Measurements from ENCODE around the gene RELN. TPM values are rescaled to one million over a fixed set of nuclear protein-coding genes. Genes with fewer than 3 reads are reported as not detected.

The RELN gene
- total RNA-seq, 1 donor from 2014 or later, result 7.1 TPM

DNA sequence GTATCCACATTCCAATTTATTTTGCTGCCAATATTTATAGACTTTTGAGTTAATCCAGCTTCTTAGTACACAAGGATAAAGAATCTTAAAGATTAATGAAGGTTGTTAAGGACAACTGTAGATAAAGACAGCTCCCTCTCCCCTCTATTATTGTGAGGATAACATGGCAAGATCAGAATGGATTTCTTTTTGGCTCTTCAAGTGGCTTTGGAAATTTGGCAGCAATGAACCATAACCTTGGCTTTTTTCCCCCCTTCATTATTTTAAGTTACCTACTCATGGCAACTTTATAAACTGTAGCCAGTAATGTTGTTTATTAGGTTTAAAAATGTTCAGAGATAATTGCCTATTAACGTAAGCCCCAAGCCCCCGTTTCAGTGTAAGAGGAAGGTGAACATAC lies 412.4 kb downstream of the RELN start:
- no peak for DNase-seq (ENCODE audit: low read depth)
- no peaks in the 10 kb centered on the region for H3K36me3 ChIP-seq (ENCODE audit: control insufficient read depth, insufficient read depth, low read length)
- no peaks in the 10 kb centered on the region for H3K27me3 ChIP-seq (ENCODE audit: control insufficient read depth, insufficient read depth, low read length)
- TF ChIP-seq, protein P1, sequence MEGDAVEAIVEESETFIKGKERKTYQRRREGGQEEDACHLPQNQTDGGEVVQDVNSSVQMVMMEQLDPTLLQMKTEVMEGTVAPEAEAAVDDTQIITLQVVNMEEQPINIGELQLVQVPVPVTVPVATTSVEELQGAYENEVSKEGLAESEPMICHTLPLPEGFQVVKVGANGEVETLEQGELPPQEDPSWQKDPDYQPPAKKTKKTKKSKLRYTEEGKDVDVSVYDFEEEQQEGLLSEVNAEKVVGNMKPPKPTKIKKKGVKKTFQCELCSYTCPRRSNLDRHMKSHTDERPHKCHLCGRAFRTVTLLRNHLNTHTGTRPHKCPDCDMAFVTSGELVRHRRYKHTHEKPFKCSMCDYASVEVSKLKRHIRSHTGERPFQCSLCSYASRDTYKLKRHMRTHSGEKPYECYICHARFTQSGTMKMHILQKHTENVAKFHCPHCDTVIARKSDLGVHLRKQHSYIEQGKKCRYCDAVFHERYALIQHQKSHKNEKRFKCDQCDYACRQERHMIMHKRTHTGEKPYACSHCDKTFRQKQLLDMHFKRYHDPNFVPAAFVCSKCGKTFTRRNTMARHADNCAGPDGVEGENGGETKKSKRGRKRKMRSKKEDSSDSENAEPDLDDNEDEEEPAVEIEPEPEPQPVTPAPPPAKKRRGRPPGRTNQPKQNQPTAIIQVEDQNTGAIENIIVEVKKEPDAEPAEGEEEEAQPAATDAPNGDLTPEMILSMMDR (IDR thresholded peaks at IDR 0.05; ENCODE audit: insufficient read depth, low read length, poor library complexity, severe bottlenecking), result no peak
- no peak overlapping the region for H3K4me3 ChIP-seq (ENCODE audit: low read depth, low read length)

DNA sequence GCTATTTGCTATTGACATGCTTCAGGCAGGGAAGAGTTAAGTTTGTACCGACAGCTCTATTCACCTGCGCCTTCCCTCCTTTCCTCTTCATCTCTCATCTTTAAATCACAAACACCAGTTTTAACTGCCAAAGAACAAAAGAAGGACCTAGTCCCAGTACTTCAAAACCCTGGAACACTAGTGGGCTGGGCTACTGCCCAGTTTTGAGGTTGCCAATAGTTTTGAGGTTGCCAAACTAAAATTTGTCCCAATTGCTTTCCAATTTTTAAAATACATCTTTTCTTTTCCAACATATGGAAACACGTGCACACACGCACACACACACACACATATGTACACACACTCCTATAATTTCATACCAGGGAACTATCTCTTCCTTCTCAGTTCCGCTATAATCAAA lies 412.8 kb downstream of the RELN start:
- TF ChIP-seq, protein P1 (IDR thresholded peaks at IDR 0.05; ENCODE audit: insufficient read depth, low read length, poor library complexity, severe bottlenecking), result no peak
- no peak for DNase-seq (ENCODE audit: low read depth)
- H3K4me3 ChIP-seq (ENCODE audit: low read depth, low read length), result no peak overlapping the region
- H3K27me3 ChIP-seq (ENCODE audit: control insufficient read depth, insufficient read depth, low read length), result no peaks in the 10 kb centered on the region
- H3K36me3 ChIP-seq (ENCODE audit: control insufficient read depth, insufficient read depth, low read length), result no peaks in the 10 kb centered on the region

DNA sequence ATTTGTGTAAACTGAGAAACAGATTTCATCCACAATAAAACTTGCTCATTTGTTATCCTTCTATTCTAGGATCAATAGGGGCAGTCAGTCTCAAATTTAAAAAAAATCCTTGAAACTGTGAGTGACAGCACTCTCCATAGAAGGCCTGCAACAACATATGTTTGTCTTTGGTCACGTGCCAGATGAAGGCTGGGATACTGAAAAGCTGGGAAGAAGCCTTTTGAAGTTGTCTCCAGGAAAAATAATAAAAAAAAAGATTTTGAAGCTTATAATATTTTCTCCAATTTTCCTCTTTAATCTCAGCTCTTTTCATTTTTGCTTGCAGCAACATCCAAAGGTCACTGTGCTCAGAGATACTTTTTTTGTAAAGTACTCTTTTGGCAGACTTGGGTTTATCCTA lies 414.9 kb downstream of the RELN start:
- no peak overlapping the region for H3K4me3 ChIP-seq (ENCODE audit: low read depth, low read length)
- TF ChIP-seq, protein P1 (IDR thresholded peaks at IDR 0.05; ENCODE audit: insufficient read depth, low read length, poor library complexity, severe bottlenecking), result no peak

DNA sequence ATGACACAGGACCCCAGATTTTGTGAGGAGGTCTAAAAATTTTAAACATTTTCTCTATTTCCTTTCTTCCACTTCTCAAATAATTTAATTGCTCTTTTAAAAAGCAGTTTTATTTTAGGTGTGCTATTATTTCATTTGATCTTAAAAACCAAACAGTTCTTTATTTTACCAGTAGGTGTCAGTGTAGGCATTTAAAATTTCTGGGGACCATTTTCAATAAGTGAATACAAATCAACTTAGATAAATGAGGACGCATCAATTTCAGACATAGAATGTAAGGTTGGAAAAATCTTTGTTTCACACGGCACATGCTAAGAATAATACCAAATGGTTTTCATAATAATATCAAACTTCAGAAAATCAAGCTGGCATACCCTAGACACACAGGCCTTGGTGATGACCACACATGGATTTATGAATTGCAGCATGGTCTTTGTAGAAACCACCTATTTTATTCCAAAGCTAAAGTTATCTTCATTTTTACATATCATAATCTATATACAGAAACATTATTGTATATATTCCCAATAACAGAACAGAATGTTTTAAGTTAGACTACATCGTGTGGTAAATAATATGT lies 415.9 kb downstream of the RELN start:
- Histone ChIP-seq H3K4me3 (ENCODE audit: low read depth, low read length) (no peak overlapping the region), H3K36me3 (ENCODE audit: control insufficient read depth, insufficient read depth, low read length) (no peaks in the 10 kb centered on the region), H3K27me3 (ENCODE audit: control insufficient read depth, insufficient read depth, low read length) (no peaks in the 10 kb centered on the region)
- TF ChIP-seq, protein P1 (IDR thresholded peaks at IDR 0.05; ENCODE audit: insufficient read depth, low read length, poor library complexity, severe bottlenecking), result no peak
- DNase-seq (ENCODE audit: low read depth), result peak; percentile 10

More for the DNA sequence above, 414.9 kb downstream of the RELN start:
- Histone ChIP-seq H3K36me3 (ENCODE audit: control insufficient read depth, insufficient read depth, low read length) (no peaks in the 10 kb centered on the region), H3K27me3 (ENCODE audit: control insufficient read depth, insufficient read depth, low read length) (no peaks in the 10 kb centered on the region)
- DNase-seq (ENCODE audit: low read depth), result no peak

DNA sequence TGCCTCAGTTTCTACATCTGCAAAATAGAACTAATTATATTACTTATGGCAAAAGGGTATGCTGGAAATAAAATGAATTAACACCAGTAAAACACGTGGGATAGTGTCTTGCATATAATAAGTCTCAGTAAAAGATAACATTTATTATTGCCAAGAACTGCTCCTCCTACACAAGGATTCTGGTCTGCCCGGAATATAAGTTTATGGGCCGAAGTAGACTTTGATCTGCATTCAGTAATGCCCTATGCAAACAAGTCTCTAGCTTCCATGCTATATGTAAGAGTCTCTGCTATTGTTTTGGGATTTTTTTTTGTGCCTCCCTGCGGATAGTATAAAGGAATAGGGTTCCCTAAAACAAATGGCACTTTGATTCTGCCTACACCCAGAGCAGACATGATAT lies 417.9 kb downstream of the RELN start:
- Histone ChIP-seq H3K36me3 (ENCODE audit: control insufficient read depth, insufficient read depth, low read length) (no peaks in the 10 kb centered on the region), H3K4me3 (ENCODE audit: low read depth, low read length) (no peak overlapping the region), H3K27me3 (ENCODE audit: control insufficient read depth, insufficient read depth, low read length) (no peaks in the 10 kb centered on the region)
- TF ChIP-seq, protein P1 (IDR thresholded peaks at IDR 0.05; ENCODE audit: insufficient read depth, low read length, poor library complexity, severe bottlenecking), result no peak
- DNase-seq (ENCODE audit: low read depth), result no peak
